B cell (primary cell): Measurements from ENCODE around the gene DOCK6.

Source experiments
- CTCF ChIP-seq: fragments of 200-600 bp; IDR thresholded peaks from one replicate; pipeline ENCODE4 v1.8.0; 2022; ENCODE audit warnings: antibody characterized with exemption, mild to moderate bottlenecking
- EZH2 ChIP-seq: IDR thresholded peaks from 2 replicates; pipeline ENCODE4 v1.6.1; 2012; ENCODE audit warnings: borderline replicate concordance, low read depth, mild to moderate bottlenecking, moderate library complexity, low read length; ENCODE audit not compliant: insufficient read depth, poor library complexity, severe bottlenecking

GRCh38 chr19:11191934-11192333, 70.4 kb downstream of the DOCK6 start:
- TF ChIP-seq EZH2 = no peak
- no peak for TF ChIP-seq CTCF
